RWPE2 (cell line): Measurements from ENCODE around the gene XCL1.

Experiments used
- ATAC-seq: fragments of 200-7000 bp; cut with Tn5 transposase; 3 replicates; pipeline ENCODE4 v1.9.1; 2021; ENCODE audit warnings: low read depth
- DNase-seq: peaks from one replicate; pipeline ENCODE4 v3.0.0-alpha.2; 2020; ENCODE audit warnings: low spot score
- H3K27ac ChIP-seq: fragments of 450-650 bp; 2 replicates; pipeline ENCODE4 v1.5.1; 2017; ENCODE audit warnings: mild to moderate bottlenecking; ENCODE audit not compliant: poor library complexity, severe bottlenecking
- H3K27me3 ChIP-seq: fragments of 250-450 bp; sonication (Bioruptor Pico); 2 replicates; pipeline ENCODE4 v1.5.1; 2021; ENCODE audit warnings: mild to moderate bottlenecking, moderate library complexity; ENCODE audit not compliant: insufficient read depth, poor library complexity, severe bottlenecking
- H3K36me3 ChIP-seq: fragments of 250-450 bp; sonication (Bioruptor Pico); 2 replicates; pipeline ENCODE4 v1.5.1; 2020; ENCODE audit warnings: low read depth, mild to moderate bottlenecking, moderate library complexity
- H3K4me1 ChIP-seq: fragments of 250-450 bp; sonication (Bioruptor Pico); 2 replicates; pipeline ENCODE4 v1.5.1; 2021; ENCODE audit warnings: mild to moderate bottlenecking, moderate library complexity; ENCODE audit not compliant: insufficient read depth, poor library complexity, severe bottlenecking
- H3K4me3 ChIP-seq: fragments of 250-450 bp; sonication (Bioruptor Pico); 2 replicates; pipeline ENCODE4 v1.5.1; 2021; ENCODE audit warnings: mild to moderate bottlenecking, moderate library complexity; ENCODE audit not compliant: severe bottlenecking
- H3K9me3 ChIP-seq: fragments of 250-450 bp; sonication (Bioruptor Pico); 2 replicates; pipeline ENCODE4 v1.5.1; 2021; ENCODE audit warnings: mild to moderate bottlenecking, moderate library complexity; ENCODE audit not compliant: severe bottlenecking
- TF ChIP-seq, protein P1 (sequence below): fragments of 450-650 bp; IDR thresholded peaks from one replicate; pipeline ENCODE4 v1.5.1; 2017; ENCODE audit warnings: mild to moderate bottlenecking, moderate library complexity; ENCODE audit not compliant: poor library complexity, severe bottlenecking

The XCL1 gene

GRCh38 chr1:168623831-168624230, 47.4 kb downstream of the XCL1 start:
- TF ChIP-seq, protein P1, sequence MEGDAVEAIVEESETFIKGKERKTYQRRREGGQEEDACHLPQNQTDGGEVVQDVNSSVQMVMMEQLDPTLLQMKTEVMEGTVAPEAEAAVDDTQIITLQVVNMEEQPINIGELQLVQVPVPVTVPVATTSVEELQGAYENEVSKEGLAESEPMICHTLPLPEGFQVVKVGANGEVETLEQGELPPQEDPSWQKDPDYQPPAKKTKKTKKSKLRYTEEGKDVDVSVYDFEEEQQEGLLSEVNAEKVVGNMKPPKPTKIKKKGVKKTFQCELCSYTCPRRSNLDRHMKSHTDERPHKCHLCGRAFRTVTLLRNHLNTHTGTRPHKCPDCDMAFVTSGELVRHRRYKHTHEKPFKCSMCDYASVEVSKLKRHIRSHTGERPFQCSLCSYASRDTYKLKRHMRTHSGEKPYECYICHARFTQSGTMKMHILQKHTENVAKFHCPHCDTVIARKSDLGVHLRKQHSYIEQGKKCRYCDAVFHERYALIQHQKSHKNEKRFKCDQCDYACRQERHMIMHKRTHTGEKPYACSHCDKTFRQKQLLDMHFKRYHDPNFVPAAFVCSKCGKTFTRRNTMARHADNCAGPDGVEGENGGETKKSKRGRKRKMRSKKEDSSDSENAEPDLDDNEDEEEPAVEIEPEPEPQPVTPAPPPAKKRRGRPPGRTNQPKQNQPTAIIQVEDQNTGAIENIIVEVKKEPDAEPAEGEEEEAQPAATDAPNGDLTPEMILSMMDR, result no peak
- Histone ChIP-seq H3K4me3 (no peak overlapping the region), H3K36me3 (no peaks in the 10 kb centered on the region), H3K27me3 (no peaks in the 10 kb centered on the region), H3K27ac (peak overlapping the region; percentile 70), H3K9me3 (no peaks in the 10 kb centered on the region), H3K4me1 (peaks cover 20% of the 10 kb centered on the region)
- ATAC-seq (no peak), DNase-seq (no peak)

- ATAC-seq, result no peak
- no peak overlapping the region for H3K4me3 ChIP-seq
- H3K27ac ChIP-seq, result no peak overlapping the region
- peaks cover 28% of the 10 kb centered on the region for H3K4me1 ChIP-seq
- TF ChIP-seq, protein P1, result no peak
- H3K9me3 ChIP-seq, result no peaks in the 10 kb centered on the region
- no peak for DNase-seq
- H3K27me3 ChIP-seq, result no peaks in the 10 kb centered on the region
- no peaks in the 10 kb centered on the region for H3K36me3 ChIP-seq
Observed at GRCh38 chr1:168626326-168626725, 49.9 kb downstream of the XCL1 start.

DNA sequence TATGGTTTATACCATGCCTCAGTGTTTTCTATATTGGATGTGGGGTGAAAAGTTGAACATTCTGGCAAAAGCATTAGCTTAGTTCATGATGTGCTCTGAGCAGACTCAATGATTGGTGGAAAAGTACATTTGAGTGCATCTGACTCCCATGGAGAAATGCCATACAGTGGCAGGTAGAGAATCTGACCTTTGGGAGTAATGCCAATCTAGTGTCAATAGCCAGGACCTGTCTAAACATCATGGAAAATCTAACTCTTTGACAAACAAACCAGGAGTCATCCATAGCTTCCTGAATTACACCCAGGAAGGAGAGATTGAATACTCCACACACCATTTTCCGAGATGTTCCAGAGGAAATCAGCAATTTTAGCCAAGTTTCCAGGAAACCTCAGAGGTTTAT, 51.0 kb downstream of the XCL1 start:
- Histone ChIP-seq H3K27me3 (no peaks in the 10 kb centered on the region), H3K4me3 (no peak overlapping the region), H3K4me1 (peaks cover 26% of the 10 kb centered on the region), H3K9me3 (no peaks in the 10 kb centered on the region), H3K36me3 (no peaks in the 10 kb centered on the region), H3K27ac (peak overlapping the region; percentile 77)
- ATAC-seq, result no peak
- no peak for DNase-seq
- TF ChIP-seq, protein P1, result no peak

DNA sequence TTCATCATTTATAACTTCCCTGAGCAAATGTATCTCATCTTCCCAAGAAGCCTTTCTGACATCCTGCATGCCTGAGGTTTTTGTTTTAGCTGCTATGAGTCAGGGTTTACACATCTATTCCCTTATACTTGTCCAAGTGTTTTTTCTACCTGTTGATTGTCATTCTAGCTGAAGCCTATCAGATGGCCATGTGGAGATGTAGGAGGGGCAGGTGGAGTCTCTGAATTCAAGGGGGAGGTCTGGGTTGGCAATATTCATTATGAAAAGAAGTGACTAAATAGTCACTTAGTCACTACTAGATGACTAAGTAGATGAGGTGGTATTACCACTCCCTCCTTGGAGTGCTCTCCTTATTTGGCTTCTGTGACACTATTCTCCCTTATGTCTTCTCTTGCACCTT, 52.4 kb downstream of the XCL1 start:
- Histone ChIP-seq H3K9me3 (no peaks in the 10 kb centered on the region), H3K4me1 (peaks cover 14% of the 10 kb centered on the region), H3K36me3 (no peaks in the 10 kb centered on the region), H3K4me3 (no peak overlapping the region), H3K27me3 (no peaks in the 10 kb centered on the region), H3K27ac (peak overlapping the region; percentile 77)
- DNase-seq (peak; percentile 72), ATAC-seq (peak; percentile 99)
- TF ChIP-seq, protein P1, result no peak

GRCh38 chr1:168629466-168629865, 53.1 kb downstream of the XCL1 start:
- Histone ChIP-seq H3K27ac (peak overlapping the region; percentile 77), H3K27me3 (no peaks in the 10 kb centered on the region), H3K36me3 (no peaks in the 10 kb centered on the region), H3K4me1 (peaks cover 14% of the 10 kb centered on the region), H3K9me3 (no peaks in the 10 kb centered on the region), H3K4me3 (no peak overlapping the region)
- TF ChIP-seq, protein P1, result no peak
- ATAC-seq, result no peak
- DNase-seq, result no peak
